Thymus (tissue), 11 donors: ENCODE results near the gene ARHGAP31. TPM values are rescaled to one million over a fixed set of nuclear protein-coding genes. Genes with fewer than 3 reads are reported as not detected.
A peak's percentile ranks its signal among the peaks of the same experiment; 100 is the strongest.

ENCODE experiments used
- DNase-seq, 9 donors: peaks; one replicate each; pipeline ENCODE4 v3.0.0-alpha.2; 2013; ENCODE audit warnings: low spot score in 9 of 9, low read depth in 6 of 9, missing footprints in 1 of 9
- H3K27ac ChIP-seq, 2 donors: one replicate each; pipeline ENCODE4 v1.5.1; 2013; ENCODE audit warnings: control low read depth in 1 of 2, low read depth in 1 of 2, low read length in 1 of 2, mild to moderate bottlenecking in 1 of 2, moderate library complexity in 1 of 2
- H3K27me3 ChIP-seq, 2 donors: one replicate each; pipeline ENCODE4 v1.5.1; 2013; ENCODE audit warnings: low read length in 1 of 2; ENCODE audit not compliant: control insufficient read depth in 2 of 2, insufficient read depth in 1 of 2
- H3K36me3 ChIP-seq, 2 donors: one replicate each; pipeline ENCODE4 v1.5.1; 2013; ENCODE audit warnings: low read length in 1 of 2, mild to moderate bottlenecking in 1 of 2, moderate library complexity in 1 of 2; ENCODE audit not compliant: control insufficient read depth in 2 of 2, insufficient read depth in 2 of 2
- H3K4me1 ChIP-seq, 2 donors: one replicate each; pipeline ENCODE4 v1.5.1; 2013; ENCODE audit warnings: low read length in 2 of 2; ENCODE audit not compliant: control insufficient read depth in 2 of 2, insufficient read depth in 2 of 2
- H3K4me3 ChIP-seq, 2 donors: one replicate each; pipeline ENCODE4 v1.5.1; 2013; ENCODE audit warnings: low read length in 2 of 2, control low read depth in 1 of 2, mild to moderate bottlenecking in 1 of 2
- H3K9me3 ChIP-seq, 2 donors: one replicate each; pipeline ENCODE4 v1.5.1; 2013; ENCODE audit warnings: low read length in 1 of 2, mild to moderate bottlenecking in 1 of 2; ENCODE audit not compliant: control insufficient read depth in 2 of 2, insufficient read depth in 1 of 2
- WGBS: extraction: QIAGEN DNeasy Blood & Tissue Kit; methylation state at CpG from one replicate; pipeline ENCODE4 v1.1.7; 2013; 5-methylcytosine and 5-hydroxymethylcytosine counted together
- polyA plus RNA-seq: library from polyadenylated mRNA; stranded (reverse); fragments of 200-250 nt; gene quantifications from one replicate; pipeline ENCODE4 v1.2.3, GENCODE V29; 2013
- total RNA-seq: library from RNA; stranded (reverse); fragments of 120-200 nt; gene quantifications from one replicate; pipeline ENCODE4 v1.2.4, GENCODE V29; 2013
- donor health status: healthy.

The ARHGAP31 gene
- total and polyA plus RNA-seq, 2 donors = 3.5 to 8.2 TPM

DNA sequence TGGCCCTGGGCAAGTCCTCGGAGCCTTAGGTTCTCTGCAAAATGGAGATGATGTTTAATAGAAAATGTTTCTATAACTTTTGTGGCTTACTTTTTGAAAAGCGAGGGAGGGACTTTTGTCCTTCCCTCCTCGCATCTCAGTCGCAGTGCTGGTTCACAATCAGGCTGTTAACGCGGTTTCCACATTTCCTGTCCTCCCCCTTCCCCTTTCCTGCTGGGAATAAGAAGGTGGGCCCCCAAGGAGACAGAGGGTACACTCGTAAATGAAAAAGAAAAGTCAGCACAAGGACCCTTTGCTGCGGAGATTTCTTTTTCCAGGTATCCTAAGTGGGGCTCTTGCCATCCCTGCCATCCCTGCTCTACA, 29.5 kb downstream of the ARHGAP31 start:
- Histone ChIP-seq H3K27me3 (no peaks in the 10 kb centered on the region), H3K36me3 (no peaks in the 10 kb centered on the region), H3K9me3 (peaks cover 0 to 4% of the 10 kb centered on the region in 2 donors), H3K4me3 (peak overlapping the region; percentile 68 to 82), H3K27ac (peak overlapping the region; percentile 36 to 76), H3K4me1 (peaks cover 4 to 16% of the 10 kb centered on the region in 2 donors)
- DNase-seq = no peak
- WGBS = 30% methylated on average over 8 of the region's 8 CpGs

- H3K4me3 ChIP-seq = no peak overlapping the region
- H3K27ac ChIP-seq = no peak overlapping the region
- WGBS = 96% methylated on average over 2 of the region's 2 CpGs
- H3K36me3 ChIP-seq = no peaks in the 10 kb centered on the region
- no peak for DNase-seq
- H3K4me1 ChIP-seq = peaks cover 4 to 16% of the 10 kb centered on the region in 2 donors
- no peaks in the 10 kb centered on the region for H3K27me3 ChIP-seq
- H3K9me3 ChIP-seq = peaks cover 0 to 4% of the 10 kb centered on the region in 2 donors
Measured at GRCh38 chr3:119324899-119325298, 30.7 kb downstream of the ARHGAP31 start.

DNA sequence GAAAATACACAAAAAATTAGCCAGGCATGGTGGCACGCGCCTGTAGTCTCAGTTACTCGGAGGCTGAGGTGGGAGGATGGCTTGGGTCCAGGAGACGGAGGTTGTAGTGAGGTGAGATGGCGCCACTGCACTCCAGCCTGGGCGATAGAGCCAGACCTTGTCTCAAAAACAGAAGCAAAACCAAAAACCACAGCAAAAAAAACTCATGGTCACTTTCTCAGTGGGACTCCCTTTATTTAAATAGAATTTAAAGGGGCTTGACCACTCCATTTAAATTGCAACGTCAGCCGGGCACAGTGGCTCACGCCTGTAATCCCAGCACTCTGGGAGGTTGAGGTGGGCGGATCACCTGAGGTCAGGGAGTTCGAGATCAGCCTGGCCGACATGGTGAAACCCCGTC, 32.8 kb downstream of the ARHGAP31 start:
- H3K9me3 ChIP-seq = peaks cover 0 to 4% of the 10 kb centered on the region in 2 donors
- peaks cover 4 to 16% of the 10 kb centered on the region in 2 donors for H3K4me1 ChIP-seq
- no peak overlapping the region for H3K27ac ChIP-seq
- no peak for DNase-seq
- H3K27me3 ChIP-seq = no peaks in the 10 kb centered on the region
- H3K36me3 ChIP-seq = no peaks in the 10 kb centered on the region
- H3K4me3 ChIP-seq = no peak overlapping the region
- WGBS = 98% methylated on average over 13 of the region's 13 CpGs

GRCh38 chr3:119329551-119329950, 35.4 kb downstream of the ARHGAP31 start:
- no peak for DNase-seq
- no peaks in the 10 kb centered on the region for H3K4me1 ChIP-seq
- no peak overlapping the region for H3K4me3 ChIP-seq
- 96% methylated on average over 7 of the region's 7 CpGs for WGBS
- H3K27me3 ChIP-seq = no peaks in the 10 kb centered on the region
- H3K27ac ChIP-seq = no peak overlapping the region
- H3K36me3 ChIP-seq = no peaks in the 10 kb centered on the region
- H3K9me3 ChIP-seq = no peaks in the 10 kb centered on the region

DNA sequence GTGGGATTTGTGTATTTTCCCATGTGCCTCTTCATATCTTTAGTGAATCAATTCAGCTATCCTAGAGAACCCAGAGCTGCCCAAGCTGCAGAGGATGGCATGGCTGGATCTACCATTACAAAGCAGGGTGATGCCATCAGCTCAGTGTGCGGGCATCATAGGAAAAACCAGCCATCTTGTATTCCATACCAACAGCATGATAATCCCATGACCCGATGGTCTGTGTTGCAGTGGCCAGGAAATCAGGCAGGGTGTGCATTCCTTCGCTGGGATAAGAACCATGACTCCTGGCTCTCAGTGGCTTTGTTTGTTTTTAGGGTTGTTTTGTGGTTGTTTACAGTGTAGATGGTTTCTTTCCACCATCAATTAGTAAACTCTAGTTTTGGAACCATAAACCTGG, 36.0 kb downstream of the ARHGAP31 start:
- H3K4me1 ChIP-seq = no peaks in the 10 kb centered on the region
- no peaks in the 10 kb centered on the region for H3K27me3 ChIP-seq
- no peak overlapping the region for H3K27ac ChIP-seq
- no peak overlapping the region for H3K4me3 ChIP-seq
- no peak for DNase-seq
- H3K9me3 ChIP-seq = no peaks in the 10 kb centered on the region
- H3K36me3 ChIP-seq = no peaks in the 10 kb centered on the region
- 98% methylated on average over 3 of the region's 3 CpGs for WGBS

DNA sequence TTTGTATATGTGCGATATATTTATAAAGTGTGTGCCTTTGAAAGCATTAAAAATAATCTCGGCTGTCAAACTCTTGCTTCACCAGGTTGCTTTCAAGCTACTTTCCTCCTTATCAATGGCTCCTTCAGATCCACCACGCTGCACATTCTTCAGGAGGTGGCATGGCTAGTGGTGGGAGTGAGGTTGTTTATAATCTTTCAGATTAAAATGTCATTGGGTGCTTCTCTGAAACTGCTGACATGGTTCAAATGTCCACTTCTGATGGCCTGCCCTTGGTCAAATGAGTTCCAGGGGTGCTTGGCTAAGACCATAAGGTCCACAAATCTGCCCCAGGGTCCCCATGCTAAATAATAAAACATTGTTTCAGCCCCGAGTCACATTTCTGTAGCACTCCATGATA, 36.7 kb downstream of the ARHGAP31 start:
- Histone ChIP-seq H3K4me3 (no peak overlapping the region), H3K4me1 (no peaks in the 10 kb centered on the region), H3K27ac (no peak overlapping the region), H3K36me3 (no peaks in the 10 kb centered on the region), H3K9me3 (no peaks in the 10 kb centered on the region), H3K27me3 (no peaks in the 10 kb centered on the region)
- 98% methylated on average over 4 of the region's 4 CpGs for WGBS
- DNase-seq = no peak

GRCh38 chr3:119331661-119332060, 37.5 kb downstream of the ARHGAP31 start:
- no peaks in the 10 kb centered on the region for H3K36me3 ChIP-seq
- H3K27ac ChIP-seq = no peak overlapping the region
- DNase-seq = no peak
- 83% methylated on average over 3 of the region's 3 CpGs for WGBS
- no peaks in the 10 kb centered on the region for H3K9me3 ChIP-seq
- no peaks in the 10 kb centered on the region for H3K27me3 ChIP-seq
- H3K4me1 ChIP-seq = no peaks in the 10 kb centered on the region
- no peak overlapping the region for H3K4me3 ChIP-seq

DNA sequence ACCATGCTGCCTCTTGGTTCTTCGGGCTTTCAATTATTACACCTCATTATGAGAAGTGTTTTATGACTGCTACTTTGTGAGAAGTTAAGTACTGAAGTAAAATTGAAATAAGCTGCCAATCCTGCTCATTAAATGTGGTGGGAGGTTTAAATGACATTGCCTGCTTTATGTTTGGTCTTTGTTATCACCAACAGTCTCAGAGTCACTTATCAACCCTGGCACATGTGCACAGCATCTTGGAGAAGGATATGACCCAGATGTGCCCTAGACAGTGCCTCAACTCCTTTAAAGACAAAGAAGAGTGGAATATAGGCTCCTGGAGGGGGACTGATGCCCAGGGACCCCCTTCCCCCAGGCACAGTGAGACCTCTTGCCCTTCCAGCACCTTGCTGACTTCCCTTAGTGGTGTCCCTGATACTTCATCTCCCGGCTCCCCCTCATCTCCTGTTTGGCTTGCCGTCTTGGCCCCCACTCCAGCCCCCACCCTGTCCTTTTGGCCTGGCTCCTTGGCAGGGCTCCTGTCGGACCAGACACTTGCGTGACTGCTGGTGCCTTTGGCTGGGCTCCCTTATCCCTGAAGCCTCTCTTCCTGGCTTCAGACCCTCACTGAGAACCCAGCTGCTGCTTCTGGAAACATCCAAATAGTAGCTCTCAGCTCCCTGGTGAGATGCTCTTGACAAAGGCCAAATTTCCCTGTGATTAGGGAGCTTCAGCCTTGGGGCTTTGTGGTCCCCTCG, 39.8 kb downstream of the ARHGAP31 start:
- 96% methylated on average over 6 of the region's 6 CpGs for WGBS
- H3K27me3 ChIP-seq = no peaks in the 10 kb centered on the region
- no peaks in the 10 kb centered on the region for H3K36me3 ChIP-seq
- H3K4me3 ChIP-seq = no peak overlapping the region
- no peaks in the 10 kb centered on the region for H3K4me1 ChIP-seq
- no peak overlapping the region for H3K27ac ChIP-seq
- H3K9me3 ChIP-seq = no peaks in the 10 kb centered on the region
- no peak for DNase-seq

GRCh38 chr3:119336823-119337222, 42.6 kb downstream of the ARHGAP31 start:
- H3K9me3 ChIP-seq = no peaks in the 10 kb centered on the region
- H3K36me3 ChIP-seq = no peaks in the 10 kb centered on the region
- 80% methylated on average over 5 of the region's 5 CpGs for WGBS
- no peaks in the 10 kb centered on the region for H3K27me3 ChIP-seq
- no peak overlapping the region for H3K4me3 ChIP-seq
- no peaks in the 10 kb centered on the region for H3K4me1 ChIP-seq
- H3K27ac ChIP-seq = no peak overlapping the region
- DNase-seq = no peak
